ENCODE measurements around the gene NOPCHAP1.

NOPCHAP1 gene

GRCh38 chr12:104956870-104957718, 29.0 kb upstream of the NOPCHAP1 start:
- no peaks in the 10 kb centered on the region for H3K36me3 ChIP-seq (ENCODE audit: control insufficient read depth, insufficient read depth, low read length)
- no peak overlapping the region for H3K9ac ChIP-seq (ENCODE audit: low read length)
- peak overlapping the region; percentile 90 for H3K4me3 ChIP-seq (ENCODE audit: low read length)
- H3K27ac ChIP-seq (ENCODE audit: low read depth, low read length): no peak overlapping the region
- H3K4me1 ChIP-seq (ENCODE audit: control insufficient read depth, insufficient read depth, low read length): no peaks in the 10 kb centered on the region
- no peaks in the 10 kb centered on the region for H3K27me3 ChIP-seq (ENCODE audit: control insufficient read depth, insufficient read depth, low read length)

GRCh38 chr12:104957719-104958000, 28.5 kb upstream of the NOPCHAP1 start:
- Histone ChIP-seq H3K27me3 (ENCODE audit: control insufficient read depth, insufficient read depth, low read length) (no peaks in the 10 kb centered on the region), H3K27ac (ENCODE audit: low read depth, low read length) (peak overlapping the region; percentile 75)

GRCh38 chr12:104958001-104958804, 27.9 kb upstream of the NOPCHAP1 start, which contains the start of gene SLC41A2:
SLC41A2 (minus strand) TSS chr12:104958290; CDS start chr12:104928527, 29,763 bp downstream.
- Histone ChIP-seq H3K27ac (ENCODE audit: low read depth, low read length) (peak within 1 kb of the TSS; percentile 75), H3K9ac (ENCODE audit: low read length) (peak within 1 kb of the TSS; percentile 75), H3K4me3 (ENCODE audit: low read length) (peak within 1 kb of the TSS; percentile 91), H3K27me3 (ENCODE audit: control insufficient read depth, insufficient read depth, low read length) (no peaks in the 10 kb centered on the region), H3K4me1 (ENCODE audit: control insufficient read depth, insufficient read depth, low read length) (no peaks in the 10 kb centered on the region), H3K36me3 (ENCODE audit: control insufficient read depth, insufficient read depth, low read length) (no peaks in the 10 kb centered on the region)

More at GRCh38 chr12:104957719-104958000, 28.5 kb upstream of the NOPCHAP1 start:
- Histone ChIP-seq H3K4me3 (ENCODE audit: low read length) (peak overlapping the region; percentile 90), H3K4me1 (ENCODE audit: control insufficient read depth, insufficient read depth, low read length) (no peaks in the 10 kb centered on the region), H3K9ac (ENCODE audit: low read length) (peak overlapping the region; percentile 75), H3K36me3 (ENCODE audit: control insufficient read depth, insufficient read depth, low read length) (no peaks in the 10 kb centered on the region)

GRCh38 chr12:104958805-104959334, 27.2 kb upstream of the NOPCHAP1 start:
- no peaks in the 10 kb centered on the region for H3K4me1 ChIP-seq (ENCODE audit: control insufficient read depth, insufficient read depth, low read length)
- peak overlapping the region; percentile 91 for H3K4me3 ChIP-seq (ENCODE audit: low read length)

GRCh38 chr12:104959335-104959841, 26.7 kb upstream of the NOPCHAP1 start:
- Histone ChIP-seq H3K9ac (ENCODE audit: low read length) (no peak overlapping the region), H3K36me3 (ENCODE audit: control insufficient read depth, insufficient read depth, low read length) (no peaks in the 10 kb centered on the region), H3K4me1 (ENCODE audit: control insufficient read depth, insufficient read depth, low read length) (no peaks in the 10 kb centered on the region), H3K27me3 (ENCODE audit: control insufficient read depth, insufficient read depth, low read length) (no peaks in the 10 kb centered on the region), H3K27ac (ENCODE audit: low read depth, low read length) (no peak overlapping the region), H3K4me3 (ENCODE audit: low read length) (no peak overlapping the region)

More at GRCh38 chr12:104958805-104959334, 27.2 kb upstream of the NOPCHAP1 start:
- H3K9ac ChIP-seq (ENCODE audit: low read length): peak overlapping the region; percentile 70
- H3K27me3 ChIP-seq (ENCODE audit: control insufficient read depth, insufficient read depth, low read length): no peaks in the 10 kb centered on the region
- no peaks in the 10 kb centered on the region for H3K36me3 ChIP-seq (ENCODE audit: control insufficient read depth, insufficient read depth, low read length)
- H3K27ac ChIP-seq (ENCODE audit: low read depth, low read length): peak overlapping the region; percentile 66

GRCh38 chr12:104960464-104960863, 25.7 kb upstream of the NOPCHAP1 start:
- no peaks in the 10 kb centered on the region for H3K36me3 ChIP-seq (ENCODE audit: control insufficient read depth, insufficient read depth, low read length)
- no peak overlapping the region for H3K27ac ChIP-seq (ENCODE audit: low read depth, low read length)
- no peaks in the 10 kb centered on the region for H3K4me1 ChIP-seq (ENCODE audit: control insufficient read depth, insufficient read depth, low read length)

GRCh38 chr12:104963757-104964156, 22.4 kb upstream of the NOPCHAP1 start:
- no peak overlapping the region for H3K27ac ChIP-seq (ENCODE audit: low read depth, low read length)
- no peak overlapping the region for H3K4me3 ChIP-seq (ENCODE audit: low read length)
- H3K4me1 ChIP-seq (ENCODE audit: control insufficient read depth, insufficient read depth, low read length): no peaks in the 10 kb centered on the region

More at GRCh38 chr12:104960464-104960863, 25.7 kb upstream of the NOPCHAP1 start:
- H3K4me3 ChIP-seq (ENCODE audit: low read length): no peak overlapping the region
- no peaks in the 10 kb centered on the region for H3K27me3 ChIP-seq (ENCODE audit: control insufficient read depth, insufficient read depth, low read length)
- H3K9ac ChIP-seq (ENCODE audit: low read length): no peak overlapping the region

GRCh38 chr12:104964167-104964855, 21.8 kb upstream of the NOPCHAP1 start:
- Histone ChIP-seq H3K4me1 (ENCODE audit: control insufficient read depth, insufficient read depth, low read length) (no peaks in the 10 kb centered on the region), H3K27ac (ENCODE audit: low read depth, low read length) (no peak overlapping the region), H3K36me3 (ENCODE audit: control insufficient read depth, insufficient read depth, low read length) (no peaks in the 10 kb centered on the region), H3K27me3 (ENCODE audit: control insufficient read depth, insufficient read depth, low read length) (no peaks in the 10 kb centered on the region), H3K9ac (ENCODE audit: low read length) (no peak overlapping the region), H3K4me3 (ENCODE audit: low read length) (no peak overlapping the region)

More at GRCh38 chr12:104963757-104964156, 22.4 kb upstream of the NOPCHAP1 start:
- Histone ChIP-seq H3K36me3 (ENCODE audit: control insufficient read depth, insufficient read depth, low read length) (no peaks in the 10 kb centered on the region), H3K27me3 (ENCODE audit: control insufficient read depth, insufficient read depth, low read length) (no peaks in the 10 kb centered on the region), H3K9ac (ENCODE audit: low read length) (no peak overlapping the region)

- Histone ChIP-seq H3K4me1 (ENCODE audit: control insufficient read depth, insufficient read depth, low read length) (no peaks in the 10 kb centered on the region), H3K9ac (ENCODE audit: low read length) (no peak overlapping the region), H3K4me3 (ENCODE audit: low read length) (no peak overlapping the region), H3K27ac (ENCODE audit: low read depth, low read length) (no peak overlapping the region), H3K27me3 (ENCODE audit: control insufficient read depth, insufficient read depth, low read length) (no peaks in the 10 kb centered on the region), H3K36me3 (ENCODE audit: control insufficient read depth, insufficient read depth, low read length) (no peaks in the 10 kb centered on the region)
These were observed 21.3 kb upstream of the NOPCHAP1 start for GRCh38 chr12:104964856-104965205.

- H3K27ac ChIP-seq (ENCODE audit: low read depth, low read length): no peak overlapping the region
- no peaks in the 10 kb centered on the region for H3K27me3 ChIP-seq (ENCODE audit: control insufficient read depth, insufficient read depth, low read length)
- H3K9ac ChIP-seq (ENCODE audit: low read length): no peak overlapping the region
- no peaks in the 10 kb centered on the region for H3K36me3 ChIP-seq (ENCODE audit: control insufficient read depth, insufficient read depth, low read length)
- no peak overlapping the region for H3K4me3 ChIP-seq (ENCODE audit: low read length)
- no peaks in the 10 kb centered on the region for H3K4me1 ChIP-seq (ENCODE audit: control insufficient read depth, insufficient read depth, low read length)
These were observed 19.4 kb upstream of the NOPCHAP1 start for GRCh38 chr12:104966677-104967076.

- Histone ChIP-seq H3K4me1 (ENCODE audit: control insufficient read depth, insufficient read depth, low read length) (no peaks in the 10 kb centered on the region), H3K4me3 (ENCODE audit: low read length) (no peak overlapping the region), H3K27me3 (ENCODE audit: control insufficient read depth, insufficient read depth, low read length) (no peaks in the 10 kb centered on the region), H3K9ac (ENCODE audit: low read length) (no peak overlapping the region), H3K36me3 (ENCODE audit: control insufficient read depth, insufficient read depth, low read length) (no peaks in the 10 kb centered on the region), H3K27ac (ENCODE audit: low read depth, low read length) (no peak overlapping the region)
These were observed 16.8 kb upstream of the NOPCHAP1 start for GRCh38 chr12:104969343-104969742.

- Histone ChIP-seq H3K27me3 (ENCODE audit: control insufficient read depth, insufficient read depth, low read length) (no peaks in the 10 kb centered on the region), H3K4me3 (ENCODE audit: low read length) (no peak overlapping the region), H3K27ac (ENCODE audit: low read depth, low read length) (no peak overlapping the region), H3K36me3 (ENCODE audit: control insufficient read depth, insufficient read depth, low read length) (no peaks in the 10 kb centered on the region), H3K4me1 (ENCODE audit: control insufficient read depth, insufficient read depth, low read length) (no peaks in the 10 kb centered on the region), H3K9ac (ENCODE audit: low read length) (no peak overlapping the region)
These were observed 14.8 kb upstream of the NOPCHAP1 start for GRCh38 chr12:104971306-104971705.

All from rectal smooth muscle tissue (tissue), 1 donor.